K562 (cell line): Measurements from ENCODE around the gene EMC10. TPM values are rescaled to one million over a fixed set of nuclear protein-coding genes. Genes with fewer than 3 reads are reported as not detected.

ENCODE experiments used
- ATAC-seq: fragments of 200-7000 bp; cut with Tn5 transposase; 3 replicates; pipeline ENCODE4 v1.9.1; 2020; ENCODE audit warnings: moderate library complexity
- BruUV-seq: library from RNA; stranded (reverse); fragments of 400-500 nt; replicated peaks from 2 replicates; lab custom pipeline; 2021; lab: Mats Ljungman, UMichigan
- CTCF ChIA-PET: fragments of 300-600 bp; formaldehyde crosslinking; extraction: SDS; loops from one replicate; lab custom pipeline; 2021; ENCODE audit warnings: low intra/inter-chr PET ratio; lab: Yijun Ruan, JAX
- POLR2A ChIA-PET: fragments of 300-600, 350-650 bp; sonication (Branson Sonifier 250); formaldehyde crosslinking; extraction: SDS; loops from one replicate; lab custom pipeline; 2021; ENCODE audit warnings: antibody characterized with exemption, inconsistent platforms; lab: Yijun Ruan, JAX
- DNase-seq, 4 experiments: peaks; one replicate each; pipeline versions ENCODE4 v3.0.0 to v3.0.0-alpha.2; 2011 to 2018; ENCODE audit warnings: low spot score in 3 of 4, mixed read lengths in 3 of 4; ENCODE audit errors: extremely low read depth in 1 of 4
- FAIRE-seq: peaks from 2 replicates; lab custom pipeline; 2011; peaks lifted over from hg19 to GRCh38; lab: Jason Lieb, UNC
- H2AFZ ChIP-seq: 2 replicates; pipeline ENCODE4 v1.6.0; 2011; ENCODE audit warnings: low read depth, low read length, control low read depth, inconsistent platforms
- H3K27ac ChIP-seq: fragments of 200-600 bp; 3 replicates; pipeline ENCODE4 v1.8.0; 2011; ENCODE audit warnings: low read depth, mild to moderate bottlenecking, control low read depth, inconsistent platforms, low read length, moderate library complexity, mixed read lengths; ENCODE audit errors: extremely low read depth
- H3K27me3 ChIP-seq, 2 experiments: fragments of 300-600 bp in 1 of 2; 2 replicates in 1 of 2; 3 replicates in 1 of 2; pipeline versions ENCODE4 v1.6.0 to v1.8.0; 2011; ENCODE audit warnings: inconsistent platforms in 2 of 2, low read length in 2 of 2, mild to moderate bottlenecking in 1 of 2, mixed read lengths in 1 of 2, moderate library complexity in 1 of 2; ENCODE audit not compliant: control insufficient read depth in 2 of 2, insufficient read depth in 2 of 2
- H3K36me3 ChIP-seq: fragments of 300-600 bp; 3 replicates; pipeline ENCODE4 v1.8.0; 2011; ENCODE audit warnings: mild to moderate bottlenecking, low read length, inconsistent platforms; ENCODE audit not compliant: control insufficient read depth, insufficient read depth
- H3K4me1 ChIP-seq, 2 experiments: fragments of 200-600 bp in 1 of 2; replicated peaks in 1 of 2; 2 replicates in 1 of 2; 3 replicates in 1 of 2; pipeline versions ENCODE4 v1.5.1 to v1.8.0; 2011; ENCODE audit warnings: inconsistent platforms in 2 of 2, low read length in 2 of 2, mild to moderate bottlenecking in 1 of 2, mixed read lengths in 1 of 2, moderate library complexity in 1 of 2; ENCODE audit not compliant: control insufficient read depth in 2 of 2, insufficient read depth in 2 of 2
- H3K4me2 ChIP-seq: 2 replicates; pipeline ENCODE4 v1.6.1; 2011; ENCODE audit warnings: low read length, control low read depth, inconsistent platforms, mixed read lengths; ENCODE audit not compliant: insufficient read depth
- H3K4me3 ChIP-seq: fragments of 200-600 bp; sonication (generic), shearing (Covaris generic); 2 replicates; pipeline ENCODE4 v1.5.1; 2016; ENCODE audit warnings: control low read depth, inconsistent platforms
- H3K79me2 ChIP-seq: fragments of 200-600 bp; 3 replicates; pipeline ENCODE4 v1.8.0; 2011; ENCODE audit warnings: low read length, inconsistent platforms; ENCODE audit not compliant: control insufficient read depth, insufficient read depth
- H3K9ac ChIP-seq, 2 experiments: 2 replicates each; pipeline versions ENCODE4 v1.6.0 to v1.6.1; 2011; ENCODE audit warnings: low read depth in 2 of 2, low read length in 2 of 2, control low read depth in 1 of 2, inconsistent platforms in 1 of 2, mild to moderate bottlenecking in 1 of 2, mixed read lengths in 1 of 2; ENCODE audit not compliant: insufficient read depth in 1 of 2
- H3K9me1 ChIP-seq: one replicate; pipeline ENCODE4 v1.6.0; 2011; ENCODE audit warnings: inconsistent platforms, mild to moderate bottlenecking, low read length, moderate library complexity; ENCODE audit not compliant: control insufficient read depth, insufficient read depth
- H3K9me3 ChIP-seq: replicated peaks from 2 replicates; pipeline ENCODE4 v1.5.1; 2011; ENCODE audit warnings: low read depth, low read length, inconsistent platforms; ENCODE audit not compliant: control insufficient read depth, insufficient read depth
- H4K20me1 ChIP-seq: replicated peaks from 2 replicates; pipeline ENCODE4 v1.6.1; 2011; ENCODE audit warnings: low read length, inconsistent platforms, mixed read lengths; ENCODE audit not compliant: control insufficient read depth, insufficient read depth
- NELFE ChIP-seq: IDR thresholded peaks from 2 replicates; pipeline ENCODE4 v1.6.1; 2011; ENCODE audit warnings: mild to moderate bottlenecking; ENCODE audit not compliant: insufficient read depth, insufficient read length
- WGBS: fragments of 100-300 bp; shearing (Covaris generic); methylation state at CpG from one replicate; pipeline ENCODE4 v1.1.6; 2016; ENCODE audit warnings: low coverage, mixed read lengths; ENCODE audit not compliant: insufficient coverage; ENCODE audit errors: missing lambda C conversion rate; 5-methylcytosine and 5-hydroxymethylcytosine counted together
- in situ Hi-C: fragments of 300-500 bp; cut with MboI; formaldehyde crosslinking; loops from 4 replicates; pipeline ENCODE4 v1.15.0; 2018; ENCODE audit warnings: inconsistent platforms, mixed read lengths
- intact Hi-C: fragments of 100-400 bp; cut with micrococcal nuclease; formaldehyde crosslinking; loops from 2 replicates; pipeline ENCODE4 v1.14.2; 2022
- polyA plus RNA-seq, 8 experiments: library from polyadenylated mRNA; depleted of rRNA in 4 of 8; stranded (reverse) in 5 of 8; unstranded in 3 of 8; fragments of >200 nt; fragmentation: Nextera tagmentation in 2 of 8; fragmentation: Illumina TruSeq in 1 of 8; extraction: Ambion mirVana in 2 of 8; extraction: Trizol in 1 of 8; gene quantifications; 2 replicates each; pipeline versions ENCODE4 v1.2.1 to v1.2.3, GENCODE V29; 2011 to 2014; ENCODE audit warnings: inconsistent platforms in 1 of 8, missing spikeins in 1 of 8
- total RNA-seq, 7 experiments: library from RNA; depleted of rRNA in 6 of 7; stranded (reverse); fragments of >200 nt in 6 of 7; fragmentation: Illumina TruSeq in 2 of 7; extraction: Trizol in 2 of 7; gene quantifications; 2 replicates each; pipeline versions ENCODE4 v1.2.1 to v1.2.3, GENCODE V29; 2011 to 2021; ENCODE audit warnings: low replicate concordance in 1 of 7
- TF ChIP-seq, protein P1 (sequence below): fragments of 250-450 bp; sonication (Bioruptor Pico); IDR thresholded peaks from 2 replicates; pipeline ENCODE4 v1.8.0; 2022; ENCODE audit warnings: inconsistent platforms
- TF ChIP-seq, protein P2 (sequence below): fragments of 250-450 bp; sonication (Bioruptor Pico); IDR thresholded peaks from 2 replicates; pipeline ENCODE4 v1.8.0; 2022; ENCODE audit warnings: inconsistent platforms, mild to moderate bottlenecking, moderate library complexity, borderline replicate concordance
- TF ChIP-seq, protein P3 (sequence below): sonication (generic); formaldehyde crosslinking; IDR thresholded peaks from 2 replicates; pipeline ENCODE4 v1.8.1; 2023; ENCODE audit warnings: mild to moderate bottlenecking, missing genetic modification reagents

The EMC10 gene
- total and polyA plus RNA-seq, 9 of the 15 experiments (the other 6 are each of a cell fraction or from before 2014, with no cell fraction given) = 1.4 to 46.0 (median 13.1) TPM

DNA sequence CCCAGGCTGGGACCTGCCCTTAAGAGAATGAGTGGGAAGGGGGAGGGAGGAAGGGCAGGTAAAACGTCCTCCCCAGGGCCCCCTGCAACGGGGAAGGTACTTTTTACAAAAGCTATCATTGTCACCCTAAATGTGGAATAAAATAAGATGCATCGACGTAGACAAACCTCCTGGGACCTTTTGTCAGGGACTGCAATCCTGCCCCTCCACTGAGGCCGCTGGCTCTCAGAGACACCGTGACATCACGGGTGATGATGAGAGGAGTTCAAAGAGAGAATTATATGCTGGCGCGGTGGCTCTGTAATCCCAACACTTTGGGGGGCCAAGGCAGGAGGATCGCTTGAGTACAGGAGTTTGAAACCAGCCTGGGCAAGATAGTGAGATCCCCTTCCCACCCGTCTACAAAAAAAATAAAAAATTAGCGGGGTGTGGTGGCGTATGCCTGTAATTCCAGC, 45.4 kb upstream of the EMC10 start:
- CTCF ChIA-PET = no interaction called here

More for the DNA sequence above, 45.4 kb upstream of the EMC10 start:
- TF ChIP-seq, protein P1, sequence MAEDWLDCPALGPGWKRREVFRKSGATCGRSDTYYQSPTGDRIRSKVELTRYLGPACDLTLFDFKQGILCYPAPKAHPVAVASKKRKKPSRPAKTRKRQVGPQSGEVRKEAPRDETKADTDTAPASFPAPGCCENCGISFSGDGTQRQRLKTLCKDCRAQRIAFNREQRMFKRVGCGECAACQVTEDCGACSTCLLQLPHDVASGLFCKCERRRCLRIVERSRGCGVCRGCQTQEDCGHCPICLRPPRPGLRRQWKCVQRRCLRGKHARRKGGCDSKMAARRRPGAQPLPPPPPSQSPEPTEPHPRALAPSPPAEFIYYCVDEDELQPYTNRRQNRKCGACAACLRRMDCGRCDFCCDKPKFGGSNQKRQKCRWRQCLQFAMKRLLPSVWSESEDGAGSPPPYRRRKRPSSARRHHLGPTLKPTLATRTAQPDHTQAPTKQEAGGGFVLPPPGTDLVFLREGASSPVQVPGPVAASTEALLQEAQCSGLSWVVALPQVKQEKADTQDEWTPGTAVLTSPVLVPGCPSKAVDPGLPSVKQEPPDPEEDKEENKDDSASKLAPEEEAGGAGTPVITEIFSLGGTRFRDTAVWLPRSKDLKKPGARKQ (CRISPR knock-in tag) = no peak
- TF ChIP-seq, protein P2, sequence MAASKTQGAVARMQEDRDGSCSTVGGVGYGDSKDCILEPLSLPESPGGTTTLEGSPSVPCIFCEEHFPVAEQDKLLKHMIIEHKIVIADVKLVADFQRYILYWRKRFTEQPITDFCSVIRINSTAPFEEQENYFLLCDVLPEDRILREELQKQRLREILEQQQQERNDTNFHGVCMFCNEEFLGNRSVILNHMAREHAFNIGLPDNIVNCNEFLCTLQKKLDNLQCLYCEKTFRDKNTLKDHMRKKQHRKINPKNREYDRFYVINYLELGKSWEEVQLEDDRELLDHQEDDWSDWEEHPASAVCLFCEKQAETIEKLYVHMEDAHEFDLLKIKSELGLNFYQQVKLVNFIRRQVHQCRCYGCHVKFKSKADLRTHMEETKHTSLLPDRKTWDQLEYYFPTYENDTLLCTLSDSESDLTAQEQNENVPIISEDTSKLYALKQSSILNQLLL (CRISPR knock-in tag) = no peak
- TF ChIP-seq, protein P3, sequence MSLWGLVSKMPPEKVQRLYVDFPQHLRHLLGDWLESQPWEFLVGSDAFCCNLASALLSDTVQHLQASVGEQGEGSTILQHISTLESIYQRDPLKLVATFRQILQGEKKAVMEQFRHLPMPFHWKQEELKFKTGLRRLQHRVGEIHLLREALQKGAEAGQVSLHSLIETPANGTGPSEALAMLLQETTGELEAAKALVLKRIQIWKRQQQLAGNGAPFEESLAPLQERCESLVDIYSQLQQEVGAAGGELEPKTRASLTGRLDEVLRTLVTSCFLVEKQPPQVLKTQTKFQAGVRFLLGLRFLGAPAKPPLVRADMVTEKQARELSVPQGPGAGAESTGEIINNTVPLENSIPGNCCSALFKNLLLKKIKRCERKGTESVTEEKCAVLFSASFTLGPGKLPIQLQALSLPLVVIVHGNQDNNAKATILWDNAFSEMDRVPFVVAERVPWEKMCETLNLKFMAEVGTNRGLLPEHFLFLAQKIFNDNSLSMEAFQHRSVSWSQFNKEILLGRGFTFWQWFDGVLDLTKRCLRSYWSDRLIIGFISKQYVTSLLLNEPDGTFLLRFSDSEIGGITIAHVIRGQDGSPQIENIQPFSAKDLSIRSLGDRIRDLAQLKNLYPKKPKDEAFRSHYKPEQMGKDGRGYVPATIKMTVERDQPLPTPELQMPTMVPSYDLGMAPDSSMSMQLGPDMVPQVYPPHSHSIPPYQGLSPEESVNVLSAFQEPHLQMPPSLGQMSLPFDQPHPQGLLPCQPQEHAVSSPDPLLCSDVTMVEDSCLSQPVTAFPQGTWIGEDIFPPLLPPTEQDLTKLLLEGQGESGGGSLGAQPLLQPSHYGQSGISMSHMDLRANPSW (CRISPR knock-in tag) = no peak
- no peak for TF ChIP-seq NELFE
- ATAC-seq = no peak
- POLR2A ChIA-PET = interaction anchor here (0.6 to 1.1 kb wide), 3 partner anchors 13 to 124 kb away, joined by 3 read pairs; no protein-coding TSS in a partner anchor
- Histone ChIP-seq H2AFZ (peak overlapping the region; percentile 93), H3K36me3 (no peaks in the 10 kb centered on the region), H3K27ac (no peak overlapping the region; the same call in 2 of the 3 replicates), H3K4me1 (peaks cover 12 to 52% of the 10 kb centered on the region in 2 experiments; a peak in 4 of 5 replicates), H3K9ac (peak overlapping the region; percentile 45 to 88; a peak in 3 of 4 replicates), H3K9me1 (no peaks in the 10 kb centered on the region), H3K4me2 (peak overlapping the region; percentile 85), H3K9me3 (no peaks in the 10 kb centered on the region), H3K4me3 (0 out of 2 replicates have a peak overlapping the region, but pooled peaks have one; percentile 53), H4K20me1 (no peaks in the 10 kb centered on the region), H3K79me2 (no peaks in the 10 kb centered on the region), H3K27me3 (no peaks in the 10 kb centered on the region)
- FAIRE-seq = no peak
- in situ Hi-C loops (no loop called here), intact Hi-C loops (no loop called here)
- no TSS peak for BruUV-seq
- DNase-seq = peak in 1 of 4 experiments; percentile 19
- WGBS = 59% methylated on average over 11 of the region's 13 CpGs
